Stimulated activated CD8-positive, alpha-beta memory T cell treated with anti-CD3 and anti-CD28 coated beads, Interleukin-7, amount 100 ng/mL, for 24 hours (primary cell): ENCODE data around the gene GLS2.

ENCODE experiments used
- DNase-seq: peaks from one replicate; pipeline ENCODE4 v3.0.0-alpha.2; 2020; ENCODE audit warnings: low read depth

Gene GLS2

GRCh38 chr12:56437430-56438176 lies 50.4 kb downstream of the GLS2 start:
- no peak for DNase-seq

- DNase-seq: no peak
Measured at GRCh38 chr12:56434828-56435227, 53.1 kb downstream of the GLS2 start.

- DNase-seq: no peak
Measured at GRCh38 chr12:56431850-56432249, 56.1 kb downstream of the GLS2 start.

- DNase-seq: no peak
Measured at GRCh38 chr12:56431288-56431687, 56.7 kb downstream of the GLS2 start.

GRCh38 chr12:56425940-56426438 lies 62.0 kb downstream of the GLS2 start:
- no peak for DNase-seq

- no peak for DNase-seq
Measured at GRCh38 chr12:56425193-56425592, 62.8 kb downstream of the GLS2 start.
